HepG2 (cell line): ENCODE measurements around the gene WDR41. TPM values are rescaled to one million over a fixed set of nuclear protein-coding genes. Genes with fewer than 3 reads are reported as not detected.

Experiments
- ATAC-seq: fragments of 200-7000 bp; cut with Tn5 transposase; 3 replicates; pipeline ENCODE4 v1.9.1; 2020; ENCODE audit warnings: mild to moderate bottlenecking, moderate library complexity
- BruUV-seq: library from RNA; stranded (reverse); fragments of 400-500 nt; replicated peaks from 2 replicates; lab custom pipeline; 2021; lab: Mats Ljungman, UMichigan
- CTCF ChIA-PET: fragments of 300-600 bp; formaldehyde crosslinking; extraction: SDS; loops from one replicate; lab custom pipeline; 2021; ENCODE audit warnings: low total read pairs, inconsistent platforms, low intra/inter-chr PET ratio; lab: Yijun Ruan, JAX
- POLR2A ChIA-PET: fragments of 350-600 bp; sonication (Branson Sonifier 250); formaldehyde crosslinking; loops from one replicate; lab custom pipeline; 2020; ENCODE audit warnings: antibody characterized with exemption, inconsistent platforms; lab: Yijun Ruan, JAX
- DNase-seq: peaks from one replicate; pipeline ENCODE4 v3.0.0-alpha.2; 2015; ENCODE audit warnings: low spot score
- FAIRE-seq: peaks from 3 replicates; lab custom pipeline; 2011; peaks lifted over from hg19 to GRCh38; lab: Jason Lieb, UNC
- H2AFZ ChIP-seq: one replicate; pipeline ENCODE4 v1.6.1; 2011; ENCODE audit warnings: low read length, inconsistent platforms
- H3K27ac ChIP-seq: fragments of 300-600 bp; 3 replicates; pipeline ENCODE4 v1.8.0; 2011; ENCODE audit warnings: mixed run types, mild to moderate bottlenecking, mixed read lengths, low read length, inconsistent platforms; ENCODE audit not compliant: insufficient read depth; ENCODE audit errors: extremely low read length
- H3K27me3 ChIP-seq, 2 experiments: fragments of 200-600 bp in 1 of 2; 2 replicates in 1 of 2; 3 replicates in 1 of 2; pipeline versions ENCODE4 v1.6.0 to v1.8.0; 2011; ENCODE audit warnings: low read length in 2 of 2, mild to moderate bottlenecking in 2 of 2, moderate library complexity in 2 of 2, inconsistent platforms in 1 of 2; ENCODE audit not compliant: insufficient read depth in 2 of 2, control insufficient read depth in 1 of 2
- H3K36me3 ChIP-seq, 2 experiments: fragments of 200-600 bp in 1 of 2; replicated peaks in 1 of 2; 2 replicates in 1 of 2; 3 replicates in 1 of 2; pipeline versions ENCODE4 v1.5.1 to v1.8.0; 2011; ENCODE audit warnings: low read length in 2 of 2, inconsistent platforms in 1 of 2; ENCODE audit not compliant: insufficient read depth in 2 of 2, control insufficient read depth in 1 of 2
- H3K4me1 ChIP-seq: 2 replicates; pipeline ENCODE4 v1.5.1; 2012; ENCODE audit warnings: low read length, inconsistent platforms; ENCODE audit not compliant: insufficient read depth
- H3K4me2 ChIP-seq: 2 replicates; pipeline ENCODE4 v1.6.0; 2011; ENCODE audit warnings: low read depth, low read length, inconsistent platforms
- H3K4me3 ChIP-seq, 3 experiments: fragments of 200-600 bp in 1 of 3; sonication (generic), shearing (Covaris generic) in 1 of 3; replicated peaks in 1 of 3; 2 replicates each; pipeline ENCODE4 v1.5.1; 2011 to 2016; ENCODE audit warnings: low read length in 3 of 3, inconsistent platforms in 2 of 3, low read depth in 2 of 3, mild to moderate bottlenecking in 2 of 3, control low read depth in 1 of 3, mixed read lengths in 1 of 3; ENCODE audit not compliant: insufficient read depth in 1 of 3
- H3K79me2 ChIP-seq: one replicate; pipeline ENCODE4 v1.6.1; 2011; ENCODE audit warnings: low read length, inconsistent platforms; ENCODE audit not compliant: insufficient read depth
- H3K9ac ChIP-seq: 2 replicates; pipeline ENCODE4 v1.6.0; 2011; ENCODE audit warnings: mild to moderate bottlenecking, low read depth, low read length, inconsistent platforms; ENCODE audit not compliant: insufficient read depth
- H3K9me3 ChIP-seq: 2 replicates; pipeline ENCODE4 v1.5.1; 2012; ENCODE audit warnings: mild to moderate bottlenecking, low read length
- H4K20me1 ChIP-seq: 2 replicates; pipeline ENCODE4 v1.6.0; 2011; ENCODE audit warnings: inconsistent platforms, mild to moderate bottlenecking, low read length, moderate library complexity; ENCODE audit not compliant: insufficient read depth
- ARID2 ChIP-seq: sonication (generic); formaldehyde crosslinking; IDR thresholded peaks from 2 replicates; pipeline ENCODE4 v1.8.1; 2022; ENCODE audit warnings: mild to moderate bottlenecking, missing genetic modification reagents, borderline replicate concordance
- CHD2 ChIP-seq: IDR thresholded peaks from 2 replicates; pipeline ENCODE4 v1.6.1; 2011; ENCODE audit warnings: low read depth, low read length, improper control_type of control experiment
- DNMT3B ChIP-seq: conservative IDR thresholded peaks from 2 replicates; pipeline ENCODE4 v1.6.1; 2016; ENCODE audit warnings: missing biosample characterization, control low read depth
- TMF1 ChIP-seq: sonication (generic); formaldehyde crosslinking; IDR thresholded peaks from 2 replicates; pipeline ENCODE4 v1.8.1; 2022; ENCODE audit warnings: low read depth, missing genetic modification reagents
- ZBTB1 ChIP-seq: sonication (generic); formaldehyde crosslinking; IDR thresholded peaks from 2 replicates; pipeline ENCODE4 v1.4.0; 2020; ENCODE audit warnings: missing genetic modification reagents, borderline replicate concordance
- ZNF660 ChIP-seq: sonication (generic); formaldehyde crosslinking; IDR thresholded peaks from 2 replicates; pipeline ENCODE4 v1.5.1; 2020; ENCODE audit warnings: mild to moderate bottlenecking, low read depth, missing genetic modification reagents, borderline replicate concordance
- ZNF781 ChIP-seq: sonication (generic); formaldehyde crosslinking; IDR thresholded peaks from 2 replicates; pipeline ENCODE4 v1.5.1; 2020; ENCODE audit warnings: borderline replicate concordance, mild to moderate bottlenecking, missing genetic modification reagents; ENCODE audit errors: not compliant biosample characterization
- ZSCAN25 ChIP-seq: sonication (generic); formaldehyde crosslinking; IDR thresholded peaks from 2 replicates; pipeline ENCODE4 v1.8.0; 2022; ENCODE audit warnings: mild to moderate bottlenecking, missing genetic modification reagents
- WGBS: methylation state at CpG from one replicate; pipeline ENCODE4 v1.1.6; 2017; ENCODE audit warnings: low lambda C conversion rate; 5-methylcytosine and 5-hydroxymethylcytosine counted together
- in situ Hi-C: cut with HindIII; loops from 2 replicates; pipeline ENCODE4 v1.10.0; 2017; ENCODE audit warnings: low pct_unique_long_range_greater_than_20kb; ENCODE audit not compliant: extremely low pct_ligation_motif_present
- intact Hi-C: fragments of 100-400 bp; cut with micrococcal nuclease; formaldehyde crosslinking; loops from one replicate; pipeline ENCODE4 v1.10.0; 2022; ENCODE audit not compliant: unreplicated experiment
- polyA plus RNA-seq, 8 experiments: library from polyadenylated mRNA; depleted of rRNA in 3 of 8; stranded (reverse) in 7 of 8; unstranded in 1 of 8; fragments of >200 nt; fragmentation: Illumina TruSeq in 4 of 8; extraction: Trizol in 4 of 8; gene quantifications; 2 replicates each; pipeline versions ENCODE4 v1.2.1 to v1.2.3, GENCODE V29; 2011 to 2016; ENCODE audit warnings: low read depth in 4 of 8, missing spikeins in 1 of 8, mixed read lengths in 1 of 8; ENCODE audit not compliant: insufficient read depth in 1 of 8
- total RNA-seq, 5 experiments: library from RNA; depleted of rRNA; stranded (reverse); fragments of >200 nt; fragmentation: Illumina TruSeq; extraction: Trizol; gene quantifications; 2 replicates each; pipeline ENCODE4 v1.2.3, GENCODE V29; 2016; ENCODE audit warnings: low read depth in 1 of 5

Gene WDR41
- total and polyA plus RNA-seq, 2 of the 13 experiments (the other 11 are each of a cell fraction or from before 2014, with no cell fraction given), result 18.9 to 39.3 TPM

- TF ChIP-seq ZNF781 (CRISPR knock-in tag), result no peak
- no peak for TF ChIP-seq CHD2
Measured at GRCh38 chr5:77400645-77401044, 91.5 kb downstream of the WDR41 start (continued).

GRCh38 chr5:77398896-77399295 lies 93.2 kb downstream of the WDR41 start:
- peaks cover 0 to 10% of the 10 kb centered on the region in 2 experiments; a peak in 2 of 5 replicates for H3K27me3 ChIP-seq
- H3K9ac ChIP-seq, result no peak overlapping the region
- no peaks in the 10 kb centered on the region for H3K9me3 ChIP-seq
- DNase-seq, result no peak
- BruUV-seq, result no TSS peak
- H3K4me3 ChIP-seq, result no peak overlapping the region
- no peak overlapping the region for H3K4me2 ChIP-seq
- FAIRE-seq, result no peak
- in situ Hi-C loops, result no loop called here
- intact Hi-C loops, result no loop called here
- H3K27ac ChIP-seq, result no peak overlapping the region
- no peaks in the 10 kb centered on the region for H3K79me2 ChIP-seq
- no peak for TF ChIP-seq DNMT3B
- no peak for TF ChIP-seq ZNF660
- no peak for TF ChIP-seq ZBTB1 (CRISPR knock-in tag)
- no peak for TF ChIP-seq TMF1 (CRISPR knock-in tag)
- no peak for TF ChIP-seq ZSCAN25 (CRISPR knock-in tag)
- H3K4me1 ChIP-seq, result peaks cover 27% of the 10 kb centered on the region
- WGBS, result 59% methylated on average over 8 of the region's 8 CpGs
- CTCF ChIA-PET, result no interaction called here
- no peaks in the 10 kb centered on the region for H3K36me3 ChIP-seq
- no peaks in the 10 kb centered on the region for H4K20me1 ChIP-seq
- no peak for ATAC-seq
- no peak overlapping the region for H2AFZ ChIP-seq
- POLR2A ChIA-PET, result no interaction called here

GRCh38 chr5:77398458-77398857 lies 93.7 kb downstream of the WDR41 start:
- BruUV-seq, result no TSS peak
- no peak overlapping the region for H3K9ac ChIP-seq
- no peak overlapping the region for H3K4me3 ChIP-seq
- ChIA-PET POLR2A (no interaction called here), CTCF (no interaction called here)
- peaks cover 0 to 10% of the 10 kb centered on the region in 2 experiments; a peak in 2 of 5 replicates for H3K27me3 ChIP-seq
- peaks cover 28% of the 10 kb centered on the region for H3K4me1 ChIP-seq
- DNase-seq (no peak), ATAC-seq (no peak), FAIRE-seq (no peak)
- no peak overlapping the region for H3K27ac ChIP-seq
- H3K4me2 ChIP-seq, result no peak overlapping the region
- no peaks in the 10 kb centered on the region for H3K79me2 ChIP-seq
- no peaks in the 10 kb centered on the region for H3K9me3 ChIP-seq
- intact Hi-C loops (no loop called here), in situ Hi-C loops (no loop called here)
- no peak overlapping the region for H2AFZ ChIP-seq
- no peaks in the 10 kb centered on the region for H4K20me1 ChIP-seq
- H3K36me3 ChIP-seq, result no peaks in the 10 kb centered on the region
- TF ChIP-seq ARID2 (CRISPR knock-in tag), result no peak
- WGBS, result 71% methylated on average over 12 of the region's 13 CpGs
